Measurements from ENCODE around the gene LRRTM4.

- TF ChIP-seq, protein P1, sequence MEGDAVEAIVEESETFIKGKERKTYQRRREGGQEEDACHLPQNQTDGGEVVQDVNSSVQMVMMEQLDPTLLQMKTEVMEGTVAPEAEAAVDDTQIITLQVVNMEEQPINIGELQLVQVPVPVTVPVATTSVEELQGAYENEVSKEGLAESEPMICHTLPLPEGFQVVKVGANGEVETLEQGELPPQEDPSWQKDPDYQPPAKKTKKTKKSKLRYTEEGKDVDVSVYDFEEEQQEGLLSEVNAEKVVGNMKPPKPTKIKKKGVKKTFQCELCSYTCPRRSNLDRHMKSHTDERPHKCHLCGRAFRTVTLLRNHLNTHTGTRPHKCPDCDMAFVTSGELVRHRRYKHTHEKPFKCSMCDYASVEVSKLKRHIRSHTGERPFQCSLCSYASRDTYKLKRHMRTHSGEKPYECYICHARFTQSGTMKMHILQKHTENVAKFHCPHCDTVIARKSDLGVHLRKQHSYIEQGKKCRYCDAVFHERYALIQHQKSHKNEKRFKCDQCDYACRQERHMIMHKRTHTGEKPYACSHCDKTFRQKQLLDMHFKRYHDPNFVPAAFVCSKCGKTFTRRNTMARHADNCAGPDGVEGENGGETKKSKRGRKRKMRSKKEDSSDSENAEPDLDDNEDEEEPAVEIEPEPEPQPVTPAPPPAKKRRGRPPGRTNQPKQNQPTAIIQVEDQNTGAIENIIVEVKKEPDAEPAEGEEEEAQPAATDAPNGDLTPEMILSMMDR (conservative IDR thresholded peaks at IDR 0.05 in 1 of 2, IDR thresholded peaks at IDR 0.05 in 1 of 2; ENCODE audit: low read depth in 1 of 2, low read length in 2 of 2) = no peak
- no peak for TF ChIP-seq EZH2 (IDR thresholded peaks at IDR 0.05; ENCODE audit: low read length, missing control alignments)
Measured at GRCh38 chr2:77571545-77571944, 49.4 kb upstream of the LRRTM4 start.
